LHCN-M2 (cell line): ENCODE results near the gene GPC6. TPM values are rescaled to one million over a fixed set of nuclear protein-coding genes. Genes with fewer than 3 reads are reported as not detected.

Source experiments
- DNase-seq: peaks from one replicate; pipeline ENCODE4 v3.0.0-alpha.2; 2012; ENCODE audit warnings: low read depth
- total RNA-seq: library from RNA; depleted of rRNA; stranded (reverse); fragments of >200 nt; gene quantifications from 2 replicates; pipeline ENCODE4 v1.2.3, GENCODE V29; 2014

Gene GPC6
- total RNA-seq, 1 experiment from 2014 or later: 17.0 TPM

- peak; percentile 88 for DNase-seq
Observed at GRCh38 chr13:93963266-93964145, 736.9 kb downstream of the GPC6 start.

GRCh38 chr13:93964146-93964512, 737.5 kb downstream of the GPC6 start:
- DNase-seq: no peak

- no peak for DNase-seq
Observed at GRCh38 chr13:93965587-93965986, 739.0 kb downstream of the GPC6 start.

- no peak for DNase-seq
Observed at GRCh38 chr13:93966267-93966936, 739.8 kb downstream of the GPC6 start.

- no peak for DNase-seq
Observed at GRCh38 chr13:93967286-93967685, 740.7 kb downstream of the GPC6 start.

- no peak for DNase-seq
Observed at GRCh38 chr13:93975242-93975641, 748.6 kb downstream of the GPC6 start.

DNA sequence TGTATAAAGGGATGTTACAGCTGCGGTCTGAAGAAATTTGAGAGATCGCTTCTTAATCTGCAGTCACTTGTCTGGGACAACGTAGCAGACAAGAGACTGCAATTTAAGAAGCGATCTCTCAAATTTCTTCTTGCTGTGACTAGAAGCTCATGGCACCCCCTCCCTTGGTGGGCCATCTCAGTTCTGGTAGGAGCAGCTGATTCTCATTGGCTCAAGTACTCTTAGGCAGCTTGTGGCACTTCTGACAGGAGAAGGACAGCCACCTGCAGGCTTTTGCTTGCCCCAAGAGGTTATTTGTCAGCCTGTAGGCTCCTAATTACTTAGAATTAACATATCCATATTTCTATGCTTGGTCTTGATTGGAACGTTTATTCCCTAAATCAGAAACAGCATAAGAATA, 749.9 kb downstream of the GPC6 start:
- no peak for DNase-seq

- peak; percentile 19 for DNase-seq
Observed at GRCh38 chr13:93977986-93978385, 751.4 kb downstream of the GPC6 start.

- no peak for DNase-seq
Observed at GRCh38 chr13:93981426-93981977, 754.9 kb downstream of the GPC6 start.

GRCh38 chr13:93982179-93982918, 755.7 kb downstream of the GPC6 start:
- DNase-seq: no peak

DNA sequence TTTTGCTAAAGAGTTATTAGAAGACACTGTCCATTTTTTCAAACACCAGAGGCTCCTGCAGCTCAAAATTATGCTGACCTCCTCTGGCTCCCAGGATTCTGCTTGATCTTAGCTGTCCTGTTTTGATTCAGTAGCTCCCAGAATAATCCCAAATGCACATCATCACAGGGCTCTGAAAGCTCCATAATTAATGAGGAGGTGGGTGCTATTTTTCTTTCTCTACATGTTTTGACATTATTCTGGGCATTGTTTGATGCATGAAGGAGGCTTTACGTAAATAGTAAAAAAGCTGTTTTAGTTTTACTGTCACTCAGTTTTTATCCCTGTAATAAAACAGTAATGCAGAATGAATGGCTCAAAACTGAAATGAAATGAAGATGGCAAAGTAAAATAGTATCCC, 757.4 kb downstream of the GPC6 start:
- DNase-seq: no peak

- no peak for DNase-seq
Observed at GRCh38 chr13:93984876-93985275, 758.3 kb downstream of the GPC6 start.

- DNase-seq: no peak
Observed at GRCh38 chr13:93987458-93987857, 760.9 kb downstream of the GPC6 start.

- no peak for DNase-seq
Observed at GRCh38 chr13:93991569-93991968, 765.0 kb downstream of the GPC6 start.

DNA sequence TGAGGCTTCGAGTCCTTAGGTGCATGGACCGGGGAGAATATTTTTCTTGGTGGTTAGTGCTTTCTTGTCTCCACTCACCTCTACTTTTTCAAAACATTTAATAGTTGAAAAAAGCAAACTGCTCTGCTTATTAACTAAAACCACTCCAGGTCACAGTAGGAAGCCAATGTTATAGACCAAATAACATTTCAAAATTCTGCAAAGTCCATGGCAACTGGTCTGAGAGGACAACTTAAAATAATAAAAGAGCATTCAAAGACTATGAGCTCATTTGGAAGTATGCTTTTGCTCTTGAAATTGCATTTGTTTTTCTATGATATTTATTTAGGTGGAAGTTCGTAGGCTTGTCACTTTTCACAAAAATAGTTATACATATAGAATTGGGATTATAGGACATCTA, 769.9 kb downstream of the GPC6 start:
- DNase-seq: no peak

DNA sequence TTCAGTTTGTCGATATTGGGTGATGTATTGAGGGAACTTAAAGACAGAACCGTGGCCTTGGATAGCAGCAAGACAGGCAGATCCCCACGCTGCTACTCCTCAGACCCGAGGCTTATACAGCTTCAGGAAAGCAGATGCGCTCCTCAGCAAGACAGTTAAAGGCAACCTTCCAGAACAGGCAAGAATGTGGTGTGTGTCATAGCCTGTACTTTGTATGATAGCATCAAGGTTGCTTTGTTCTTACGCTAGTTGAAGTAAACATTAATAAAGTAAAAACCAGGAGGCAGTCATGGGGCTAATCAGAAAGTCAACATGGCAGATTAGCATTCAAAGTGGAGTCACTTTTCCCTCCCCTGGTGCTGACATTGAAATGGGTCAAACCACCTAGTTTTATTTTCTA, 779.7 kb downstream of the GPC6 start:
- no peak for DNase-seq

DNA sequence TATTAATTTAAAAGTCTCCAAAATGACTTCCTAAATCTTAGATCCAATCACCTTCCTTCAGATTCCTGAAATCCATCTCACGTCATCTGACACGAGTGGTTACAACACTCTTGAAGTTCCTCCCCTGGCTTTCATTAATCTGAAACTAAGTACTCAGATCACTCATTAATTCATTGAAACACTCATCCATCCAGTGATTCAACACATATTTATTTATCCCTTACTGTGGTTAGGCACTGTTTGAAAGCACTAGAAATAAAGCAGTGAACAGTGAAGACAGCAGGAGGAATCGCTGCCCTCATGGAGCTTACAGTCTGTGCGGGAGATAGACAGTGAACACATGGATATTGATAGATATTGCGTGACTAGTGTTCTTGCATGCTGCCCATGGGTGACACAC, 780.5 kb downstream of the GPC6 start:
- no peak for DNase-seq

- peak; percentile 44 for DNase-seq
Observed at GRCh38 chr13:94009701-94010100, 783.1 kb downstream of the GPC6 start.

DNA sequence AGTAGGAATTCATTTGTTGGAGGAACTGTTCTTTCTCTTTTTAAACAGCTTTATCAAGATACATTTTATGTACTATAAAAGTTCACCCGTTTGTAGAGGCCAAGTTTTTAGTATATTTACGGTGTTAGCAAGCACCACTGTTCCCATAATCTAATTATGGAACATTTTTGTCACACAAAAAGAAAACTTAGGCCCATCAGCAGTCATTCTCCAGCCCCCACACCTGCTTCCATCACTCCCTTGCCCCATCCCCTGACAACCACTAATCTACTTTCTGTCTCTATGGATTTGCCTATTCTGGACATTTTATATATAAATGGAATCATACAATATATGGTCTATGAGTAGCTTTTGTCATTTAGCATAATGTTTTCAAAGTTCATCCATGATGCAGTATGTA, 787.9 kb downstream of the GPC6 start:
- peak; percentile 58 for DNase-seq

DNA sequence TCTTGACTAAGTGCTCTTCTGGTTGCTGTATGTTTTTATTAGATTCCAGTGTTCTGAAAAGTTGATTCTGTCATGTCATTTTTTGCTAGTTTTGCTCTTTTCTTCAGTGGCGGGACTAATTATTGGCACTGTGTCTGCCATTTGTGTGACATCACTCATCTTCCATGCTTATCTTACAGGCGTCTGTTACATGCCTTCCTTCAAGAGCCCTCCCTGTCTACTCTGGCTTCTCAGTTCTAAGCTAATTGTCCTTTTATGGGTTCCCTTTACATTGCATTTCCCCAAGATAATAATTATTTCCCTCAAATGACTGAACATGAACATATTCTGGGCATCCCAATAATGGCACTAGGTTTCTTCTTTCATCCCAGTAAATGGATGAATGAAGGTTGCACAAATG, 793.8 kb downstream of the GPC6 start:
- no peak for DNase-seq

GRCh38 chr13:94020833-94021232, 794.2 kb downstream of the GPC6 start:
- peak; percentile 74 for DNase-seq

DNA sequence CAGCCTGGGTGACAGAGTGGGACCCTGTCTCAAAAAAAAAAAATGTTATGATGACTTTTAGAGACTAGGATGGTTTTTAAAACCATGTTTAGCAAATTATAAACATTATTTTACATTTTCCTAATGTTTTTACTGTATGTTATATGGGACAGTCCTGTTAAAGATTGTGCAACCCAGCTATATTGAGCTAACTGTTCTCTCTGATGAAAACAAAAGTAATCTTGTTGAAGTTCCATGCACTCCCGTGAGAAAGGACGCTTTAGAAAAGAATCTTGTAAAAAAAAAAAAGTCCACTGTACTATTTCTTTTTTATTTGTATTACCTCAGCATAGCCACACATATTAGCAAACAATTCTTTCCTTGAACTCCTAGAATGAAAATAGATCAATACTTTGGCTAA, 801.6 kb downstream of the GPC6 start:
- no peak for DNase-seq
